ENCODE results near the gene RBBP8. TPM values are rescaled to one million over a fixed set of nuclear protein-coding genes. Genes with fewer than 3 reads are reported as not detected.

Gene RBBP8
- total RNA-seq, 1 donor from 2014 or later: 30.4 TPM

DNA sequence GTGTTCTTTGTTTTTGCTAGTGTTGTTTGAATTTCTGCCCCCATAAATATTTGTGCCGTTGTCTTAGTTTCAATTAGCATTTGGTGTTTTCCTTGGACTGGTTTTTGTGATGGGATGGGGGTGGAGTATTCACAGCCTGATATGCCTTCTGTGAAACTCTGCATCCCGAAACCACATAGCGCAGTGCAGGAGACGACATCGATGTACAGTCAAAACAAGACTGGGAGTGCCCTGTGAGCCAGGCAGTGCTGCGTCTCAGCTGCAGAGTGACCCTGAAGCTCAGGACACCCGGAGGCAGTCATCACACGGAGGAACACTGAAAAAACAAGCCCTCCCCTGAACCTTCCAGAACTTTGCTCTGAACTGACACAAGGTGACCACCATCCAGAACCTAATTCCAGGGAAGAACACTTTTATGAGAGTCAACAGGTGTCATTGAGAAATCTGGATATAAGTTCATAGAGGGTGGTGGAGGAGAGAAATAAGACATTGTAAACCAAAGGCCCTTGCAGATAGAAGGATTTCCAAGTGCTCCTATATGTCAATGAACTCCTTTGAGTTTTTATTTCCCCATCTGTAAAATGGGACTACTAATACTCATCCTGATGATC lies 141.0 kb downstream of the RBBP8 start:
- no peak for DNase-seq
- Histone ChIP-seq H3K4me3 (no peak overlapping the region), H3K27ac (no peak overlapping the region), H3K36me3 (no peaks in the 10 kb centered on the region), H3K9me3 (no peaks in the 10 kb centered on the region), H3K4me1 (peaks cover 23% of the 10 kb centered on the region), H3K27me3 (no peaks in the 10 kb centered on the region)
- TF ChIP-seq CTCF (IDR thresholded peaks at IDR 0.05): no peak
- no peak for ATAC-seq
- intact Hi-C loops (cut with DNase I): no loop called here

Other genes with a start within 250 kb of the RBBP8 start
- 39.5 TPM for gene CABLES1, start 202.2 kb downstream of the RBBP8 start, total RNA-seq